ENCODE data around the gene GDAP2.

- TF ChIP-seq CTCF (IDR thresholded peaks at IDR 0.05) = no peak
- TF ChIP-seq POLR2A (IDR thresholded peaks at IDR 0.05) = no peak
These were observed 29.9 kb upstream of the GDAP2 start for GRCh38 chr1:117959364-117959763.

Data from uterus (tissue), 2 donors.